GM12878 (cell line): ENCODE data around the gene PITPNM3. TPM values are rescaled to one million over a fixed set of nuclear protein-coding genes. Genes with fewer than 3 reads are reported as not detected.

Experiments used
- ATAC-seq: fragments of 200-7000 bp; cut with Tn5 transposase; 3 replicates; pipeline ENCODE4 v1.9.1; 2020; ENCODE audit warnings: mild to moderate bottlenecking, moderate library complexity
- BruUV-seq: library from RNA; stranded (reverse); fragments of 400-500 nt; replicated peaks from 2 replicates; lab custom pipeline; 2021; lab: Mats Ljungman, UMichigan
- CTCF ChIA-PET: fragments of 300-600 bp; sonication (Branson Sonifier 250); formaldehyde crosslinking; extraction: SDS; loops from one replicate; lab custom pipeline; 2021; ENCODE audit warnings: inconsistent platforms; lab: Yijun Ruan, JAX
- POLR2A ChIA-PET: fragments of 350-600 bp; formaldehyde crosslinking; extraction: SDS; loops from one replicate; lab custom pipeline; 2021; ENCODE audit warnings: inconsistent platforms; lab: Charles Lee
- RAD21 ChIA-PET: fragments of 300-600 bp; sonication (Branson Sonifier 250); formaldehyde crosslinking; loops from one replicate; lab custom pipeline; 2023; ENCODE audit warnings: antibody characterized with exemption; ENCODE audit not compliant: unreplicated experiment; lab: Charles Lee
- SMC1A ChIA-PET: fragments of 300-600 bp; sonication (Branson Sonifier 250); formaldehyde crosslinking; loops from one replicate; lab custom pipeline; 2023; ENCODE audit not compliant: unreplicated experiment, uncharacterized antibody; lab: Charles Lee
- DNase-seq: peaks from one replicate; pipeline ENCODE4 v3.0.0-alpha.2; 2011; ENCODE audit warnings: low read depth, low spot score
- FAIRE-seq: peaks from 3 replicates; lab custom pipeline; 2011; peaks lifted over from hg19 to GRCh38; lab: Jason Lieb, UNC
- H2AFZ ChIP-seq: 2 replicates; pipeline ENCODE4 v1.6.0; 2011; ENCODE audit warnings: low read depth, low read length, control low read depth; ENCODE audit not compliant: control insufficient read depth
- H3K27ac ChIP-seq: 2 replicates; pipeline ENCODE4 v1.5.1; 2011; ENCODE audit warnings: control low read depth; ENCODE audit not compliant: control insufficient read depth, insufficient read depth
- H3K27me3 ChIP-seq, 2 experiments: replicated peaks in 1 of 2; 2 replicates each; pipeline versions ENCODE4 v1.6.0 to v1.6.1; 2011; ENCODE audit warnings: low read length in 1 of 2; ENCODE audit not compliant: control insufficient read depth in 2 of 2, insufficient read depth in 2 of 2
- H3K36me3 ChIP-seq, 2 experiments: 2 replicates each; pipeline ENCODE4 v1.5.1; 2011; ENCODE audit warnings: low read length in 1 of 2; ENCODE audit not compliant: control insufficient read depth in 2 of 2, insufficient read depth in 2 of 2
- H3K4me1 ChIP-seq: 2 replicates; pipeline ENCODE4 v1.6.1; 2011; ENCODE audit warnings: mild to moderate bottlenecking, low read length, moderate library complexity, mixed read lengths; ENCODE audit not compliant: control insufficient read depth, insufficient read depth
- H3K4me2 ChIP-seq: 2 replicates; pipeline ENCODE4 v1.6.0; 2011; ENCODE audit warnings: control low read depth; ENCODE audit not compliant: control insufficient read depth, insufficient read depth
- H3K4me3 ChIP-seq: fragments of 200-600 bp; sonication (generic); 2 replicates; pipeline ENCODE4 v1.5.1; 2016
- H3K79me2 ChIP-seq: 2 replicates; pipeline ENCODE4 v1.6.0; 2011; ENCODE audit warnings: low read length; ENCODE audit not compliant: control insufficient read depth, insufficient read depth
- H3K9ac ChIP-seq: 2 replicates; pipeline ENCODE4 v1.8.0; 2011; ENCODE audit warnings: low read length, control low read depth, mixed read lengths; ENCODE audit not compliant: control insufficient read depth, insufficient read depth
- H3K9me3 ChIP-seq: replicated peaks from 3 replicates; pipeline ENCODE4 v1.5.1; 2011; ENCODE audit warnings: mild to moderate bottlenecking, low read length; ENCODE audit not compliant: control insufficient read depth, insufficient read depth
- H4K20me1 ChIP-seq: 2 replicates; pipeline ENCODE4 v1.6.0; 2011; ENCODE audit not compliant: control insufficient read depth, insufficient read depth
- BACH1 ChIP-seq: fragments of 450-650 bp; IDR thresholded peaks from 2 replicates; pipeline ENCODE4 v1.6.1; 2017; ENCODE audit warnings: mild to moderate bottlenecking, borderline replicate concordance
- GATAD2B ChIP-seq: fragments of 450-650 bp; conservative IDR thresholded peaks from 2 replicates; pipeline ENCODE4 v1.6.1; 2017; ENCODE audit warnings: low read depth, mild to moderate bottlenecking, moderate library complexity
- MEF2B ChIP-seq: fragments of 450-650 bp; IDR thresholded peaks from 2 replicates; pipeline ENCODE4 v1.6.1; 2018; ENCODE audit warnings: mild to moderate bottlenecking, moderate library complexity; ENCODE audit not compliant: partially characterized antibody, poor library complexity, severe bottlenecking
- PAX5 ChIP-seq: IDR thresholded peaks from 2 replicates; pipeline ENCODE4 v1.6.1; 2011; ENCODE audit warnings: low read depth, low read length, borderline replicate concordance
- POLR2A ChIP-seq: IDR thresholded peaks from 2 replicates; pipeline ENCODE4 v1.6.1; 2011; ENCODE audit warnings: low read depth, mild to moderate bottlenecking, low read length
- RBBP5 ChIP-seq: fragments of 200-600 bp; sonication (generic); conservative IDR thresholded peaks from 2 replicates; pipeline ENCODE4 v1.6.1; 2016
- SRF ChIP-seq, 2 experiments: IDR thresholded peaks; 2 replicates each; pipeline ENCODE4 v1.6.1; 2011; ENCODE audit warnings: low read depth in 2 of 2, low read length in 2 of 2, mild to moderate bottlenecking in 1 of 2, moderate library complexity in 1 of 2
- ZBTB4 ChIP-seq: fragments of 450-650 bp; formaldehyde crosslinking; IDR thresholded peaks from 2 replicates; pipeline ENCODE4 v1.4.0; 2022; ENCODE audit warnings: mild to moderate bottlenecking, moderate library complexity
- WGBS: methylation state at CpG from one replicate; pipeline ENCODE4 v1.1.6; 2016; ENCODE audit warnings: low lambda C conversion rate; ENCODE audit not compliant: insufficient replicate concordance, insufficient coverage; ENCODE audit errors: missing lambda C conversion rate; 5-methylcytosine and 5-hydroxymethylcytosine counted together
- in situ Hi-C: fragments of 300-500 bp; cut with MboI; formaldehyde crosslinking; loops from 9 replicates; pipeline ENCODE4 v1.14.3; 2018; ENCODE audit warnings: mixed read lengths
- intact Hi-C: fragments of 100-400 bp; cut with micrococcal nuclease; formaldehyde crosslinking; loops from one replicate; pipeline ENCODE4 v1.14.2; 2022; ENCODE audit not compliant: unreplicated experiment
- polyA plus RNA-seq, 11 experiments: library from polyadenylated mRNA; depleted of rRNA in 4 of 11; unstranded in 6 of 11; stranded (reverse) in 5 of 11; fragments of >200 nt; fragmentation: Nextera tagmentation in 4 of 11; fragmentation: Illumina TruSeq in 1 of 11; extraction: Ambion mirVana in 4 of 11; extraction: Trizol in 1 of 11; gene quantifications; 1 replicate in 1 of 11; 2 replicates in 10 of 11; pipeline versions ENCODE4 v1.2.1 to v1.2.3, GENCODE V29; 2011 to 2016; ENCODE audit warnings: inconsistent platforms in 2 of 11, missing spikeins in 2 of 11, low read depth in 1 of 11
- total RNA-seq, 4 experiments: library from RNA; depleted of rRNA in 3 of 4; stranded (reverse); fragments of >200 nt in 3 of 4; fragmentation: Illumina TruSeq in 1 of 4; extraction: Trizol in 1 of 4; gene quantifications; 2 replicates each; pipeline versions ENCODE4 v1.2.1 to v1.2.3, GENCODE V29; 2013 to 2021

Gene PITPNM3
- total and polyA plus RNA-seq, 10 of the 15 experiments (the other 5 are each of a cell fraction or from before 2014, with no cell fraction given): 0.02 to 0.49 (median 0.19) TPM; not detected in 1

- ChIA-PET RAD21 (no interaction called here), SMC1A (no interaction called here), POLR2A (no interaction called here)
- no peak for DNase-seq
- Histone ChIP-seq H3K27me3 (no peaks in the 10 kb centered on the region), H3K9me3 (no peaks in the 10 kb centered on the region; the same call in 2 of the 3 replicates), H3K4me2 (no peak overlapping the region), H3K4me1 (peaks cover 14% of the 10 kb centered on the region), H3K27ac (no peak overlapping the region), H3K36me3 (no peaks in the 10 kb centered on the region), H3K4me3 (no peak overlapping the region), H3K9ac (no peak overlapping the region), H2AFZ (no peak overlapping the region)
- FAIRE-seq: no peak
- BruUV-seq: no TSS peak
- in situ Hi-C loops (no loop called here), intact Hi-C loops (no loop called here)
- ATAC-seq: no peak
- 28% methylated on average over 5 of the region's 5 CpGs for WGBS
- TF ChIP-seq GATAD2B: no peak
- no peak for TF ChIP-seq POLR2A
- no peak for TF ChIP-seq ZBTB4 (CRISPR knock-in tag)
- TF ChIP-seq MEF2B: no peak
- no peak for TF ChIP-seq SRF (IDR thresholded peaks at IDR 0.05; ENCODE audit: low read depth in 2 of 2, low read length in 2 of 2)
- no peak for TF ChIP-seq RBBP5
- TF ChIP-seq PAX5: no peak
- TF ChIP-seq BACH1: no peak
- TF ChIP-seq, all 136 proteins: peak for 0
- Histone ChIP-seq H3K79me2 (no peaks in the 10 kb centered on the region), H4K20me1 (no peaks in the 10 kb centered on the region)
- CTCF ChIA-PET: no interaction called here
Measured at GRCh38 chr17:6544011-6544370, 12.4 kb downstream of the PITPNM3 start.
